HL-60 (cell line): ENCODE results near the gene CASTOR2.

ENCODE experiments used
- DNase-seq, 2 experiments: peaks; one replicate each; pipeline ENCODE4 v3.0.0-alpha.2; 2010 to 2020; ENCODE audit warnings: low read depth in 1 of 2, low spot score in 1 of 2
- H3K27ac ChIP-seq: fragments of 250-450 bp; sonication (Bioruptor Pico); replicated peaks from 2 replicates; pipeline ENCODE4 v1.5.1; 2020; ENCODE audit warnings: mild to moderate bottlenecking, moderate library complexity
- H3K27me3 ChIP-seq: fragments of 250-450 bp; sonication (Bioruptor Pico); 2 replicates; pipeline ENCODE4 v1.5.1; 2021; ENCODE audit warnings: mild to moderate bottlenecking, moderate library complexity; ENCODE audit not compliant: insufficient read depth, poor library complexity, severe bottlenecking
- H3K4me3 ChIP-seq: replicated peaks from 2 replicates; pipeline ENCODE4 v1.5.1; 2011; ENCODE audit warnings: mild to moderate bottlenecking, control low read depth, low read length; ENCODE audit not compliant: insufficient read depth
- GABPA ChIP-seq: IDR thresholded peaks from 2 replicates; pipeline ENCODE4 v1.6.1; 2012; ENCODE audit warnings: low read depth
- POLR2AphosphoS5 ChIP-seq: IDR thresholded peaks from 2 replicates; pipeline ENCODE4 v1.6.1; 2012; ENCODE audit warnings: low read depth
- SPI1 ChIP-seq: IDR thresholded peaks from 2 replicates; pipeline ENCODE4 v1.6.1; 2012; ENCODE audit warnings: low read depth, mild to moderate bottlenecking, borderline replicate concordance
- TF ChIP-seq, protein P1 (sequence below): IDR thresholded peaks from one replicate; pipeline ENCODE4 v1.5.1; 2011; ENCODE audit warnings: low read length, control low read depth, inconsistent platforms; ENCODE audit not compliant: insufficient read depth
- TF ChIP-seq, protein P2 (sequence below): IDR thresholded peaks from 2 replicates; pipeline ENCODE4 v1.6.1; 2012; ENCODE audit warnings: low read depth; ENCODE audit not compliant: insufficient replicate concordance

Gene CASTOR2

GRCh38 chr7:75064291-75064690, 99.8 kb downstream of the CASTOR2 start:
- DNase-seq = no peak
- TF ChIP-seq GABPA (no peak), SPI1 (no peak), POLR2AphosphoS5 (no peak)
- TF ChIP-seq, protein P1, sequence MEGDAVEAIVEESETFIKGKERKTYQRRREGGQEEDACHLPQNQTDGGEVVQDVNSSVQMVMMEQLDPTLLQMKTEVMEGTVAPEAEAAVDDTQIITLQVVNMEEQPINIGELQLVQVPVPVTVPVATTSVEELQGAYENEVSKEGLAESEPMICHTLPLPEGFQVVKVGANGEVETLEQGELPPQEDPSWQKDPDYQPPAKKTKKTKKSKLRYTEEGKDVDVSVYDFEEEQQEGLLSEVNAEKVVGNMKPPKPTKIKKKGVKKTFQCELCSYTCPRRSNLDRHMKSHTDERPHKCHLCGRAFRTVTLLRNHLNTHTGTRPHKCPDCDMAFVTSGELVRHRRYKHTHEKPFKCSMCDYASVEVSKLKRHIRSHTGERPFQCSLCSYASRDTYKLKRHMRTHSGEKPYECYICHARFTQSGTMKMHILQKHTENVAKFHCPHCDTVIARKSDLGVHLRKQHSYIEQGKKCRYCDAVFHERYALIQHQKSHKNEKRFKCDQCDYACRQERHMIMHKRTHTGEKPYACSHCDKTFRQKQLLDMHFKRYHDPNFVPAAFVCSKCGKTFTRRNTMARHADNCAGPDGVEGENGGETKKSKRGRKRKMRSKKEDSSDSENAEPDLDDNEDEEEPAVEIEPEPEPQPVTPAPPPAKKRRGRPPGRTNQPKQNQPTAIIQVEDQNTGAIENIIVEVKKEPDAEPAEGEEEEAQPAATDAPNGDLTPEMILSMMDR = no peak
- TF ChIP-seq, protein P2, sequence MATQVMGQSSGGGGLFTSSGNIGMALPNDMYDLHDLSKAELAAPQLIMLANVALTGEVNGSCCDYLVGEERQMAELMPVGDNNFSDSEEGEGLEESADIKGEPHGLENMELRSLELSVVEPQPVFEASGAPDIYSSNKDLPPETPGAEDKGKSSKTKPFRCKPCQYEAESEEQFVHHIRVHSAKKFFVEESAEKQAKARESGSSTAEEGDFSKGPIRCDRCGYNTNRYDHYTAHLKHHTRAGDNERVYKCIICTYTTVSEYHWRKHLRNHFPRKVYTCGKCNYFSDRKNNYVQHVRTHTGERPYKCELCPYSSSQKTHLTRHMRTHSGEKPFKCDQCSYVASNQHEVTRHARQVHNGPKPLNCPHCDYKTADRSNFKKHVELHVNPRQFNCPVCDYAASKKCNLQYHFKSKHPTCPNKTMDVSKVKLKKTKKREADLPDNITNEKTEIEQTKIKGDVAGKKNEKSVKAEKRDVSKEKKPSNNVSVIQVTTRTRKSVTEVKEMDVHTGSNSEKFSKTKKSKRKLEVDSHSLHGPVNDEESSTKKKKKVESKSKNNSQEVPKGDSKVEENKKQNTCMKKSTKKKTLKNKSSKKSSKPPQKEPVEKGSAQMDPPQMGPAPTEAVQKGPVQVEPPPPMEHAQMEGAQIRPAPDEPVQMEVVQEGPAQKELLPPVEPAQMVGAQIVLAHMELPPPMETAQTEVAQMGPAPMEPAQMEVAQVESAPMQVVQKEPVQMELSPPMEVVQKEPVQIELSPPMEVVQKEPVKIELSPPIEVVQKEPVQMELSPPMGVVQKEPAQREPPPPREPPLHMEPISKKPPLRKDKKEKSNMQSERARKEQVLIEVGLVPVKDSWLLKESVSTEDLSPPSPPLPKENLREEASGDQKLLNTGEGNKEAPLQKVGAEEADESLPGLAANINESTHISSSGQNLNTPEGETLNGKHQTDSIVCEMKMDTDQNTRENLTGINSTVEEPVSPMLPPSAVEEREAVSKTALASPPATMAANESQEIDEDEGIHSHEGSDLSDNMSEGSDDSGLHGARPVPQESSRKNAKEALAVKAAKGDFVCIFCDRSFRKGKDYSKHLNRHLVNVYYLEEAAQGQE = no peak
- Histone ChIP-seq H3K27me3 (no peaks in the 10 kb centered on the region), H3K4me3 (no peak overlapping the region), H3K27ac (no peak overlapping the region)

DNA sequence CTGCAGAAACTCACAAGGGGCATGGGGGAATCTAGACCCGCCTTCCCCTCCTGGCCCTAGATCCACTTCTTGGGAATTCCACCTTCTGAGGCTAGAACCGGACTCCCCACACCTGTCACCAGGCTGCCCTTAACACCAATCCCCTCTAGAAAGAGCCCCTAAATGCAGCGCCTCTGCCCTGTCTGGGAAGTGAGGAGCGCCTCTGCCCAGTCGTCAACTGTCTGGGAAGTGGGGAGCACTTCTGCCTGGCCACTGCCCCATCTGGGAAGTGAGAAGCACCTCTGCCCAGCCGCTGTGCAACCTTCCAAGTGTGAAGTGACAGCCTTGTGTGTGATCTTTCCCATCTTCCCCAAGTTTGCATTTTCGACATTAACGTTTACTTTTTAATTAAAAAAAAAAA, 100.3 kb downstream of the CASTOR2 start:
- DNase-seq = no peak
- Histone ChIP-seq H3K4me3 (no peak overlapping the region), H3K27me3 (no peaks in the 10 kb centered on the region), H3K27ac (no peak overlapping the region)
- no peak for TF ChIP-seq GABPA
- no peak for TF ChIP-seq POLR2AphosphoS5
- no peak for TF ChIP-seq SPI1
- TF ChIP-seq, protein P2 = no peak
- TF ChIP-seq, protein P1 = no peak

GRCh38 chr7:75066521-75066920, 102.0 kb downstream of the CASTOR2 start:
- no peak for TF ChIP-seq POLR2AphosphoS5
- TF ChIP-seq, protein P1 = no peak
- TF ChIP-seq SPI1 = no peak
- no peak for TF ChIP-seq GABPA
- TF ChIP-seq, protein P2 = no peak
- DNase-seq = no peak
- no peak overlapping the region for H3K4me3 ChIP-seq

More at GRCh38 chr7:75066521-75066920, 102.0 kb downstream of the CASTOR2 start:
- Histone ChIP-seq H3K27ac (no peak overlapping the region), H3K27me3 (no peaks in the 10 kb centered on the region)
